HepG2 (cell line): ENCODE results near the gene VAMP2. TPM values are rescaled to one million over a fixed set of nuclear protein-coding genes. Genes with fewer than 3 reads are reported as not detected.
A peak's percentile ranks its signal among the peaks of the same experiment; 100 is the strongest.

Experiments used
- HMGA1 ChIP-seq: sonication (generic); formaldehyde crosslinking; conservative IDR thresholded peaks from 2 replicates; pipeline ENCODE4 v1.4.0; 2020; ENCODE audit warnings: missing genetic modification reagents
- HNRNPLL ChIP-seq: fragments of 200-400 bp; formaldehyde crosslinking; IDR thresholded peaks from 2 replicates; pipeline ENCODE4 v1.6.1; 2017; ENCODE audit warnings: mild to moderate bottlenecking, low read depth, low read length; ENCODE audit not compliant: poor library complexity, severe bottlenecking
- KDM4B ChIP-seq: sonication (generic); formaldehyde crosslinking; IDR thresholded peaks from 2 replicates; pipeline ENCODE4 v1.4.0; 2020; ENCODE audit warnings: missing genetic modification reagents
- NAIF1 ChIP-seq: sonication (generic); formaldehyde crosslinking; IDR thresholded peaks from 2 replicates; pipeline ENCODE4 v1.5.0; 2020; ENCODE audit warnings: mild to moderate bottlenecking, missing genetic modification reagents, borderline replicate concordance
- RAD21 ChIP-seq: fragments of 450-650 bp; formaldehyde crosslinking; IDR thresholded peaks from 2 replicates; pipeline ENCODE4 v1.5.0; 2020; ENCODE audit warnings: mild to moderate bottlenecking
- RBM22 ChIP-seq: fragments of 200-400 bp; formaldehyde crosslinking; optimal IDR thresholded peaks from 2 replicates; pipeline ENCODE3; 2017; ENCODE audit warnings: mild to moderate bottlenecking, low read length, moderate library complexity
- SCMH1 ChIP-seq: sonication (generic); formaldehyde crosslinking; IDR thresholded peaks from 2 replicates; pipeline ENCODE4 v1.9.0; 2021; ENCODE audit warnings: missing genetic modification reagents, mild to moderate bottlenecking, borderline replicate concordance
- SMC3 ChIP-seq: IDR thresholded peaks from 2 replicates; pipeline ENCODE4 v1.6.1; 2011; ENCODE audit warnings: low read length, improper control_type of control experiment
- ZMYM2 ChIP-seq: sonication (generic); formaldehyde crosslinking; IDR thresholded peaks from 2 replicates; pipeline ENCODE4 v1.8.0; 2022; ENCODE audit warnings: mild to moderate bottlenecking, missing genetic modification reagents
- ZNF326 ChIP-seq: sonication (generic); formaldehyde crosslinking; IDR thresholded peaks from 2 replicates; pipeline ENCODE4 v1.4.0; 2020; ENCODE audit warnings: missing genetic modification reagents, borderline replicate concordance
- ZNF337 ChIP-seq: sonication (generic); formaldehyde crosslinking; IDR thresholded peaks from 2 replicates; pipeline ENCODE4 v1.5.1; 2020; ENCODE audit warnings: missing genetic modification reagents, low read depth, mild to moderate bottlenecking, borderline replicate concordance
- ZNF777 ChIP-seq: sonication (generic); formaldehyde crosslinking; IDR thresholded peaks from 2 replicates; pipeline ENCODE4 v1.4.0; 2020; ENCODE audit warnings: missing genetic modification reagents
- ZSCAN12 ChIP-seq: sonication (generic); formaldehyde crosslinking; IDR thresholded peaks from 2 replicates; pipeline ENCODE4 v1.9.0; 2021; ENCODE audit warnings: mild to moderate bottlenecking, missing genetic modification reagents
- ZZZ3 ChIP-seq: sonication (generic); formaldehyde crosslinking; IDR thresholded peaks from 2 replicates; pipeline ENCODE4 v1.4.0; 2020; ENCODE audit warnings: missing genetic modification reagents, mild to moderate bottlenecking, borderline replicate concordance
- polyA plus RNA-seq, 8 experiments: library from polyadenylated mRNA; depleted of rRNA in 3 of 8; stranded (reverse) in 7 of 8; unstranded in 1 of 8; fragments of >200 nt; fragmentation: Illumina TruSeq in 4 of 8; extraction: Trizol in 4 of 8; gene quantifications; 2 replicates each; pipeline versions ENCODE4 v1.2.1 to v1.2.3, GENCODE V29; 2011 to 2016; ENCODE audit warnings: low read depth in 4 of 8, missing spikeins in 1 of 8, mixed read lengths in 1 of 8; ENCODE audit not compliant: insufficient read depth in 1 of 8
- total RNA-seq, 5 experiments: library from RNA; depleted of rRNA; stranded (reverse); fragments of >200 nt; fragmentation: Illumina TruSeq; extraction: Trizol; gene quantifications; 2 replicates each; pipeline ENCODE4 v1.2.3, GENCODE V29; 2016; ENCODE audit warnings: low read depth in 1 of 5
- TF ChIP-seq, protein P1 (sequence below): sonication (generic); formaldehyde crosslinking; conservative IDR thresholded peaks from 2 replicates; pipeline ENCODE4 v1.8.1; 2023; ENCODE audit warnings: missing genetic modification reagents
- TF ChIP-seq, protein P2 (sequence below), 2 experiments: fragments of 450-650 bp in 1 of 2; sonication (generic) in 1 of 2; formaldehyde crosslinking in 1 of 2; IDR thresholded peaks; 2 replicates each; pipeline versions ENCODE4 v1.6.1 to v1.8.0; 2016 to 2022; ENCODE audit warnings: antibody characterized with exemption in 1 of 2, mild to moderate bottlenecking in 1 of 2, missing genetic modification reagents in 1 of 2
- TF ChIP-seq, protein P3 (sequence below): sonication (generic); formaldehyde crosslinking; IDR thresholded peaks from 2 replicates; pipeline ENCODE4 v1.4.0; 2020; ENCODE audit warnings: mild to moderate bottlenecking, low read depth, missing genetic modification reagents
- TF ChIP-seq, protein P4 (sequence below): sonication (generic); formaldehyde crosslinking; IDR thresholded peaks from 2 replicates; pipeline ENCODE4 v1.4.0; 2020; ENCODE audit warnings: missing genetic modification reagents

Gene VAMP2
- total and polyA plus RNA-seq, 2 of the 13 experiments (the other 11 are each of a cell fraction or from before 2014, with no cell fraction given) = 3.9 to 17.2 TPM

DNA sequence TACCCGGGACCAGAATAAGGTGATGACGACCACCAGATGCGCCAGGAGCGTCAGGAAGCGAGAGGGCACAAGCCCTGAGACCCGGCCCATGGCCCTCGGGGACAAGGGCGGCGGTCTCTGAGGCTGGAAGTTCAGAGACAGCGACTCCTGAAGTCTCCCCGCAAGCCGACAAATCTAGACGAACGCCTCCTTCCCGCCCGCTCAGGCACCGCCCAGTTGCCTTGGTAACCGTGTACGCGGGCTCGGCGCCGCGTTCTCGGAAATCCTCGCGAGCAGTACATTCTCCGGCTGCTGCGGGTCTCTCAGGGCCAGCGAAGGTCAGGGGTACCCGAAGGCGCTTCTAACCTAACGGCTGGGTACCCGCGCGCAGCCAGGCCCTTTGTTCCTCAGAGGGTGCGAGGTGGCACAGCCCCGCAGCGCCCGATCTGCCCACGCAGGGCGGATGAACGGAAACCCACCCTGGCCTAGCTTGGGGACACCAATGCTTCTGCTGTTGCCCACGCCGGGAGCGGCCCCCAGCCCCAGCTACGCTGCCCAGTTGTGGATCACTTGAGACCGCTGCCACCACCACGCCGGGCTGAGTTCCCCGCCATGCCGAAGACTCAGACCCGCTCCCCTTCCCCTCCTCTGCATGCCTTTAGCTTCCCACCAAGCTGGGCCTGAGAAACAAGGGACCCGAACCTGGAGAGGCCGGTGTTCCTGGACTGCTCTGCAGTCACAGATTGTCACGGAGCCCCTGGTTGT lies 13.6 kb upstream of the VAMP2 start, which contains the start of gene TMEM107 (continued):
- TF ChIP-seq RBM22 (peak; percentile 81), ZZZ3 (CRISPR knock-in tag) (no peak), RAD21 (CRISPR knock-in tag) (0 out of 2 replicates have a peak, but pooled peaks have one; percentile 27), HMGA1 (CRISPR knock-in tag) (no peak), ZSCAN12 (CRISPR knock-in tag) (no peak), NAIF1 (CRISPR knock-in tag) (no peak; the same call in 1 of the 2 replicates), SMC3 (no peak), ZNF337 (no peak), KDM4B (no peak), ZMYM2 (peak; percentile 57; the same call in 1 of the 2 replicates), ZNF326 (no peak), ZNF777 (peak; percentile 48; the same call in 1 of the 2 replicates), HNRNPLL (peak; percentile 87), SCMH1 (CRISPR knock-in tag) (no peak)
- TF ChIP-seq, protein P1, sequence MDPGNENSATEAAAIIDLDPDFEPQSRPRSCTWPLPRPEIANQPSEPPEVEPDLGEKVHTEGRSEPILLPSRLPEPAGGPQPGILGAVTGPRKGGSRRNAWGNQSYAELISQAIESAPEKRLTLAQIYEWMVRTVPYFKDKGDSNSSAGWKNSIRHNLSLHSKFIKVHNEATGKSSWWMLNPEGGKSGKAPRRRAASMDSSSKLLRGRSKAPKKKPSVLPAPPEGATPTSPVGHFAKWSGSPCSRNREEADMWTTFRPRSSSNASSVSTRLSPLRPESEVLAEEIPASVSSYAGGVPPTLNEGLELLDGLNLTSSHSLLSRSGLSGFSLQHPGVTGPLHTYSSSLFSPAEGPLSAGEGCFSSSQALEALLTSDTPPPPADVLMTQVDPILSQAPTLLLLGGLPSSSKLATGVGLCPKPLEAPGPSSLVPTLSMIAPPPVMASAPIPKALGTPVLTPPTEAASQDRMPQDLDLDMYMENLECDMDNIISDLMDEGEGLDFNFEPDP (CRISPR knock-in tag) = no peak
- TF ChIP-seq, protein P2, sequence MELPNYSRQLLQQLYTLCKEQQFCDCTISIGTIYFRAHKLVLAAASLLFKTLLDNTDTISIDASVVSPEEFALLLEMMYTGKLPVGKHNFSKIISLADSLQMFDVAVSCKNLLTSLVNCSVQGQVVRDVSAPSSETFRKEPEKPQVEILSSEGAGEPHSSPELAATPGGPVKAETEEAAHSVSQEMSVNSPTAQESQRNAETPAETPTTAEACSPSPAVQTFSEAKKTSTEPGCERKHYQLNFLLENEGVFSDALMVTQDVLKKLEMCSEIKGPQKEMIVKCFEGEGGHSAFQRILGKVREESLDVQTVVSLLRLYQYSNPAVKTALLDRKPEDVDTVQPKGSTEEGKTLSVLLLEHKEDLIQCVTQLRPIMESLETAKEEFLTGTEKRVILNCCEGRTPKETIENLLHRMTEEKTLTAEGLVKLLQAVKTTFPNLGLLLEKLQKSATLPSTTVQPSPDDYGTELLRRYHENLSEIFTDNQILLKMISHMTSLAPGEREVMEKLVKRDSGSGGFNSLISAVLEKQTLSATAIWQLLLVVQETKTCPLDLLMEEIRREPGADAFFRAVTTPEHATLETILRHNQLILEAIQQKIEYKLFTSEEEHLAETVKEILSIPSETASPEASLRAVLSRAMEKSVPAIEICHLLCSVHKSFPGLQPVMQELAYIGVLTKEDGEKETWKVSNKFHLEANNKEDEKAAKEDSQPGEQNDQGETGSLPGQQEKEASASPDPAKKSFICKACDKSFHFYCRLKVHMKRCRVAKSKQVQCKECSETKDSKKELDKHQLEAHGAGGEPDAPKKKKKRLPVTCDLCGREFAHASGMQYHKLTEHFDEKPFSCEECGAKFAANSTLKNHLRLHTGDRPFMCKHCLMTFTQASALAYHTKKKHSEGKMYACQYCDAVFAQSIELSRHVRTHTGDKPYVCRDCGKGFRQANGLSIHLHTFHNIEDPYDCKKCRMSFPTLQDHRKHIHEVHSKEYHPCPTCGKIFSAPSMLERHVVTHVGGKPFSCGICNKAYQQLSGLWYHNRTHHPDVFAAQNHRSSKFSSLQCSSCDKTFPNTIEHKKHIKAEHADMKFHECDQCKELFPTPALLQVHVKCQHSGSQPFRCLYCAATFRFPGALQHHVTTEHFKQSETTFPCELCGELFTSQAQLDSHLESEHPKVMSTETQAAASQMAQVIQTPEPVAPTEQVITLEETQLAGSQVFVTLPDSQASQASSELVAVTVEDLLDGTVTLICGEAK (IDR thresholded peaks at IDR 0.05) = no peak
- TF ChIP-seq, protein P2 (CRISPR knock-in tag; IDR thresholded peaks at IDR 0.05) = 0 out of 2 replicates have a peak, but pooled peaks have one; percentile 36
- TF ChIP-seq, protein P3, sequence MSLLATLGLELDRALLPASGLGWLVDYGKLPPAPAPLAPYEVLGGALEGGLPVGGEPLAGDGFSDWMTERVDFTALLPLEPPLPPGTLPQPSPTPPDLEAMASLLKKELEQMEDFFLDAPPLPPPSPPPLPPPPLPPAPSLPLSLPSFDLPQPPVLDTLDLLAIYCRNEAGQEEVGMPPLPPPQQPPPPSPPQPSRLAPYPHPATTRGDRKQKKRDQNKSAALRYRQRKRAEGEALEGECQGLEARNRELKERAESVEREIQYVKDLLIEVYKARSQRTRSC (CRISPR knock-in tag) = no peak
- TF ChIP-seq, protein P4, sequence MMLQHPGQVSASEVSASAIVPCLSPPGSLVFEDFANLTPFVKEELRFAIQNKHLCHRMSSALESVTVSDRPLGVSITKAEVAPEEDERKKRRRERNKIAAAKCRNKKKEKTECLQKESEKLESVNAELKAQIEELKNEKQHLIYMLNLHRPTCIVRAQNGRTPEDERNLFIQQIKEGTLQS (CRISPR knock-in tag) = no peak
